Endometrial microvascular endothelial cells (primary cell): ENCODE measurements around the gene NFIC. TPM values are rescaled to one million over a fixed set of nuclear protein-coding genes. Genes with fewer than 3 reads are reported as not detected.
"Not testable (repeated sequence)": the region's sequence is repeated elsewhere in the genome, so short reads cannot be mapped to it uniquely, and the experiment has no call there.

Source experiments
- in situ Hi-C: cut with HindIII; loops from 2 replicates; pipeline ENCODE4 v1.10.0; 2017; ENCODE audit warnings: low sequenced_read_pairs, low pct_unique_long_range_greater_than_20kb; ENCODE audit errors: inconsistent ontology term
- total RNA-seq: library from RNA; depleted of rRNA; stranded (reverse); fragments of >200 nt; gene quantifications from one replicate; pipeline ENCODE4 v1.2.3, GENCODE V29; 2015; ENCODE audit errors: inconsistent ontology term

The NFIC gene
- total RNA-seq, 1 donor from 2014 or later: 47.2 TPM

DNA sequence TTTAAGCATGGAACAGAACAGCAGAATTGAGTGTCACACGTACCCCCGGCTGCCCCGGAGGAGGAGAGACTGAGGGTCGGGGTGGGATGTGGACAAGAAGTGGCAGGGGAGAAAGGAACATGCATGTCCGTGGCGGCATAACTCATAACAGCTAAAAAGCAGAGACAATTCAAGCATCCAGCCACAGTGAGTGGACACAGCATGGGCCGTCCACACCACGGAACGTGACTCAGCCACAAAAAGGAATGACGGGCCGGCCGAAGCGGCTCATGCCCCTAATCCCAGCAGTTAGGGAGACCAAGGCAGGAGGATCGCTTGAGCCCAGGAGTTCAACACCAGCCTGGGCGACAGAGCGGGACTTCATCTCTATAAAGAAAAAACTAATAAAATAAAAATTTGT, 126.5 kb downstream of the NFIC start:
- in situ Hi-C loops: no loop called here

DNA sequence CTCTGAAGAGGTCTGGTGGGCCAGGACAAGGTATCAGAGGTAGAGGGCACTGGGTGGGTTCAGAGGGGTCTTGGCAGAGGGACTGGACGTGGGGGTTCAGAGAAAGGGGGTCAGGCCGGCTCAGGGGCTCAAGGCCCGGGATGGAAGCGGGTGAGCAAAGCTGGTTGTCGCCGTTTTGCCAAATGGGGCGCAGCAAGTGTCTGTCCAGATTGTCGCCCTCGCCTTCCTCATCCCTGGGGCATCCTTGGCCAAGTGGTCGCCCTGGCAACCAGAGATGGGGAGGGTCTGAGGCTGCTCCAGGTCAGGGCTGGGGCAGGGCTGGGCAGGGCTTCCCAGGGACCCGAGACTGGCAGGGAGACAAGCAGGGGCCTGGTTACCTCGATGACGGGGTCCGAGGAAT, 127.3 kb downstream of the NFIC start:
- in situ Hi-C loops: no loop called here

DNA sequence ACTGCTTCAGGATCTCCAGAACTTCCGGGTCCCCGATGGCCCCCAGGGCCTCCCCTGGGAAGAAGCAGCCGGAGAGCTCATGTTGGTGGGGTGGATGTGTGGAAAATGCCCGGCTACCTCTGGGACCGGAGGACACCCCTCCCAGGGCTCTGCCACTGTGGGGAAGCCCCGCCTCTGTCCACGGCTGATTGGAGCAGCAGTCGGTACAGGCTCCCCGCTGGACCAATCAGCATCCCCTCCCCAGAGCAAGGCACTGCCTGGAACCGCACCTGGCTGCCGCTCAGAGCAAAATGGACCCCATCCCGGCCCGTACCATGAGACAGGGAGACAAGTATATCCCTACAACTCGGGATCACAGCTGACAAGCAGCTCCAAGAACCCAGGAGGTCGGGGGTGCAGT, 127.7 kb downstream of the NFIC start:
- in situ Hi-C loops: no loop called here

DNA sequence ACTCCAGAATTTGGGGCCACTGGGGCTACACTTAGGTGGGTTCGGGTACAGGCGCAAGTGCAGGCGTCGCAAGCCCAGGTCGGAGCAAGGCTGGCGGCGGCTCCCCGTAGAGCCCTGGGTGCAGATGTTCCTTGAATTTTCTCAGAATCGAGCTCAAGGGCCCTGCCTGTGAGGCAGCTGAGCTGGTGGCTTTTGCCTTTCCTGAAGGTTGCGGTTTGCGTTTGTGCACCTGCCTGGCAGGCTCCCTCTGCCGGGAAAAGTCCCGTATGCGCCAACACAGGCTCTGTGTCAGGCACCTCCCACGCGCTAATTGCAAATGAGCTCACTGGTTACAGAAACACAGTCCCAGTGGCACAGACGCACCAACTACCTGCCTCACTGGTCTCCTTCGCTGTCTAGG, 128.2 kb downstream of the NFIC start:
- in situ Hi-C loops: no loop called here

DNA sequence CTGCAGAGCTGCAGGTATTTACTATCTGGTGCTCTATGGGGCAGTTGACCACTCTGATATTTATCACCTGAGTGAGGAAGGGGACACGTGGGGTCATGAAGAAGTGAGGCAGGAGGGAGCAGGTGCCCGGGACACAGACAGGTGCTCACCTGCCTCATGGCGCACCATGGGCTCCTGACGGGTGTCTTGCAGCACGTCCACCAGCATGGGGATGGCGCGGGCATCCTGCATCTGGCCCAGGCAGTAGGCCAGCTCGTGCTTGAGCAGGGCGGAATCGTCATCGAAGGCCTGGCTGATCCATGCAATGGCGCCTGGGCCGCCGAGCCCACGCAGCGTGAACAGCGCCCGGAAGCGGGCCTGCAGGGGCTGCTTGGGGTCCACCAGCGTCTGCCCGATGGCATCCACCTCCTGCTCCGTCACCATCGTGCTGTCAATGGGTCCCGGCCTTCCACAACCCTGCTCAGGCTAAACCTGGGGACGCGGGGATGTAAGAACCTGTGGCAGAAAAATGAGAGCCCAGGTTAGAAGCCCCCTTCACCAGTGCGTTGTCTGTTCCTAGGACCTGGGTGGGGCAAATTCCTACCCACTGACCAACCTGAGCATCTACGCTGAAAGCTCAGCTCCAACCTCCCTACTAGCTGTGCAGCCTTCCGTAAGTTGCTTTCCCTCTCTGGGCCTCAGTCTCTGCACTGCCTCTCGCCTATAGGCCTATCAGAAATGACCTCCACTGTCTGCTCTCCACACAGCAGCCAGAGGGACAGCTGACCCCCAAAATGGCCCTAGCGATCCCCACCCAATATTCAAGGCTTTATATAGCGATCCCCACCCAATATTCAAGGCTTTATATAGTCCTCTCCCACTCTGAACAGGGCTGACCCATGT, 130.2 kb downstream of the NFIC start:
- in situ Hi-C loops: no loop called here

DNA sequence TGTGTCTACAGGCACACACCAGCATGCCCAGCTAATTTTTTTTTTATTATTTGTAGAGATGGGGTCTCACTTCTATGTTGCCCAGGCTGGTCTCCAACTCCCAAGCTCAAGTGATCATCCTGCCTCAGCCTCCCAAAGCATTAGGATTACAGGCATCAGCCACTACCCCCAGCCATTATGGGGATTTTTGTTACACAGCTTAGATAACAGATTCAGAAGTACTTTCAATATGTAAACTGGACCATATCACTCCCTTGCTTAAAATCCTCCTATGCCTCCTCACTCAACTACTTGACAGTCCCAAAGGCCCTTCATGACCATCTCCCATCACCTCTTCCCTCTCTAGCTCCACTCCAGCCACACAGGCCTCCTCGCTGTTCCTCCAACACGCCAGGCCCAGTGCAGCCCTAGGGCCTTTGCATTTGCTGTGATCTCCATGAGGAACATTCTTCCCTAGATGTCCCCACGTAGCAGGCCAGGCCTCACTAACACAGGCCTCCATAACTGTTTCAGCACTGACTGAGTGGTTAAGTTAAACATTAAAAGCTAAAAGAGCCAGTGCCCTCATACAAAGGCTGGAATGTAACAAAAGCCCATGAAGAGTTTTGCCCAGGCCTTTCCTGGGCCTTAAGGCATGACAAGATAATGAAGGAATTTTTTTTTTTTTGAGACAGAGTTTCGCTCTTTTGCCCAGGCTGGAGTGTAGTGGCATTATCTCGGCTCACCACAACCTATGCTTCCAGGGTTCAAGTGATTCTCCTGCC, 131.6 kb downstream of the NFIC start:
- in situ Hi-C loops: no loop called here

DNA sequence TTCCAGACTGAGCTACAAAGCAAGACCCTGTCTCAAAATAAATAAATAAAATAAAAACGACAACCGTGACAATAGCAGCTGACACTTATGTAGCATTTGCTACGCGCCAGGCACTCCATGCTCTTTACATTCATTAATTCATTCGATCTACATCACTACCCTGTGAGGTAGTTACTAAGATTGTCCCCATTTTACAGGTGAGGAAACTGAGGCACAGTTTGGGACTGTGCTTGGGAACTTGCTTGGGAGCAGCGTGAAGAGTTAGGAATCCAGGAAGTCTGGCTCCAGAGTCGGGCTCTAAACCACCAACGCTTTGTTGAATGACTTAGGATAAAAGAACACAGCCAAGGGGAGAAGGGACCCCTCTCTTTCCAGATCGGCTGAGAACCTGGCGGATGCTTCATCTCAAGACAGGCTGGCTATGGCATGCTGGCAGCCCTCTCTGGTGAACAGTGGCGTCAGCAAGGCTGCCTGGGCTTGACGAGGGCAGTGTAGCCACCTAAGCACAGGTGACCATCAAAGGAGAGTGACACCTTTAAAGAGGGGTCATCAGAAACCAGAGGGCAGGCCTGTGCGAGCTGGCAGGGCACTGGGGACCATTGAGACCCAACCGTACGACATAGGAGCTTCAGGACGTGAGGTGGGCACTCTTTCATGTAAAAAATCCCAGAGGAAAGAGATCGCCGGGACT, 133.5 kb downstream of the NFIC start:
- in situ Hi-C loops: no loop called here

DNA sequence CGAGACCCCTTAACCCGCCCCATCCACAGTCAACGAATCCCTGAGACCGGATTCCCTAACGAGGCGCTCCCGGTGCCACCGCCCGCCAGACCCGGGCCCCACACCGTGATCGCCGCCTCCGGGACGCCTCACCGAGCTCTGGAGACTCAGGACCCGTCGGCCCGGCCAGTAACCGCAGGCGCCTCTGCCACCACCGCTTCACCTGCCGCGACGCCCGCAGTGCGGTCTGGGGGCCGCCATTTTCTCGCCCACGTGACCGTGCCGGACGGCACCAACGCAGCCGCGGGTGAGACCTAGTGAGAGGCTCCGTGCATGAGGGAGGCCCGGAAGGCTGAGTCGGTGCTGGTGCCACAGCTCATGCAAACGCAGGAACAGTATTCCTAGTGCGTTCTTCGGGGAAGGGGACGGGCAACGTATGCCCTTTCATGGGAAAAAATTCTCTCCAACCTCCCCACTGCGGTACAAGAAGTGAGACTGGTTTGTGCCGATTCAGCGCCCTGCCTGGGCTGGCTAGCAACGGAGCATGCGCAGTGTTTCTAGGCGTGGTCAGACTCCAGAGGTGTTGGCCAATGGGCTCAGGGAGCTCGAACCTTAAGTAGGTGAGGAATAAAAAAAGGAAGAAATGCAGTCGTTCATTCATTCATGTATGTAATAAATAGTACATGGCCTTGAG, 134.2 kb downstream of the NFIC start, which contains the start of gene DOHH:
Gene DOHH, minus strand, starts transcription at position 246 of the 673 bp plus-strand sequence. CDS start 3,860 bp downstream, outside the sequence.
- in situ Hi-C loops: no loop called here

DNA sequence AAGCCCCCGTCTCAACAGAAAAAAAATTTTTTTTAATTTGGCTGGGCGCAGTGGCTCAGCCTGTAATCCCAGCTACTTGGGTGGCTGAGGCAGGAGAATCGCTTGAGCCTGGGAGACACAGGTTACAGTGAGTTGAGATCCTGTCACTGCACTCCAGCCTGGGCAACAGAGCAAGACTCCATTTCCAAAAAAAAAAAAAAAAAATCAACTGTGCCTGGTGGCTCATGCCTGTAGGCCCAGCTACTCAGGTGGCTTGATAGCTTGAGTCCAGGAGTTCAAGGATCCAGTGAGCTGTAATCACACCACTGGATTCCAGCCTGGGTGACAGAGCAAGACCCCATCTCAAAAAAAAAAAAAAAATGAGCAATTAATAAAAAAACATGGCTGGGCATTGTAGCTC, 135.4 kb downstream of the NFIC start:
- in situ Hi-C loops: no loop called here

DNA sequence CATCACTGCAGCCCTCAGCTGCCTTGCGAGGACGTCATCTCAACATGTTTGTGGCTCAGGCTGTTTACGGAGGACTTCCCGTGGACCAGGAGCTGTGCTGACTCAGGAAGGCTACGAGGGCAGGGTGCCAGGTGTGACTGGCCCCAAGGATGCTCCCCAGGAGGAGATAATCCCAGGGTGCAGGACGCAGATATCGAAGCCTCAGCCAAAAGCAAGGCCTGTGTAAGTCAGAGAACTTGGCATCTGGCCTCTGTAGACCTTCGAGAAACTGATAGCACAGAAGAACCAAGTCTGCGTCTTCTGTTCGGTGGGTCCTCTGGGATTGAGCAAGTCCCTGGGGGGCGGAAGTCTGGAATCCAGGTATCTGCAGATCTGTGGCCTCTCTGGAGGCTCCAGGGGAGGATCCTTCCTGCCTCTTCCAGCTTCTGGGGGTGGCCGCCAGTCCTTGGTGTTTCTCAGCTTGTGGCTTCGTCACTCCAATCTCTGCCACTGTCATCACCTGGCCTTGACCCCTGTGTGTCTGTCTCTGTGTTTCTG, 136.7 kb downstream of the NFIC start:
- in situ Hi-C loops: no loop called here

DNA sequence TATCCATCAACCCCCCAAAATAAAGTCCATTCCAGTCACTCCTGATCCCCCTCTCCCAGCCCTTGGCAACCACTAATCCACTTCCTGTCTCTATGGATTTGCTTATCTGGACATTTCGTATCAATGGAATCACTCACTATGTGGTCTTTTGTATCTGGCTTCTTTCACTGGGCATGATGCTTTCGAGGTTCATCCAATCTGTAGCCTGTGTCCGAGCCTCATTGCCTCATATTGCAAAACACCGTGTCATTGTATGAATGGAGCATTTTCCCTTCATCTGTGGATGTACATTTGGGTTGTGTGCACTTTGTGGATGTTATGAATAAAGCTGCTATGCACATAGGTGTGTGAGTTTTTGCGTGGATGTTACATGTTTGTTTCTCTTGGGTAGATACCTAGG, 138.4 kb downstream of the NFIC start:
- in situ Hi-C loops: no loop called here

DNA sequence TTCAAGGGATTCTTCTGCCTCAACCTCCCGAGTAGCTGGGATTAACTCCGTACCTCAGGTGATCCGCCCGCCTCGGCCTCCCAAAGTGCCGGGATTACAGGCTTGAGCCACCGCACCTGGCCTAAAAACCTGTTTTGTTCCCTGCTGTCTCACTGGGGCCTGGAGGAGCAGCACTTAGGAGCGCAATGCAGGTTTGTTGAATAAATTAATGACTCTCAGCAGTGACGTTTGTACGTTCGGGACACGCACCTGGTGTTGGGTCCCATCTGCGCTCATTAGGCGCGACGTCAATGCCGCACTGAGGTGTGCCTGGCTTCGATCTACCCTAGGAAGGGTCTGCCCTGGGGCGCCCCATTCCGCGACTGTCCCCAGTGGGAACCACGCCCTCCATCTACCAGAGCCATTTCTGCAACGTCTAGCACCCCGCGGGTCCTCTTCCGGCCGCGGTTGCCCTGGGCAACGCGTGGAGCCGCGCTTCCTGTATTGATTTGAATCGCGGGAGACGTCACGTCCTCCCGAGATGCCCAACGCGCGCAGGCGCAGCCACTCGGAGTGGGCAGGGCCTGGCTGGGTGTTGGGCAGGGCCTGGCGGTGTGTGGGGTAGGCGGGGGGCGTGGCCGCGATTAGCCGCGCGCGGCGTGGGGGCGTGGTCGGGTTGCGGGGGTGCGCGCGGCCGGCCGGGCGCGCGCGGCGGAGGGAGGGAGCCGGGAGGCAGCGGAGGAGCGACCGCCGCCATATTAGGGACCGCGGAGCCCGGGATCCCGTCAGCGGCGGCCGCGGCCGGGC, 139.4 kb downstream of the NFIC start, which contains the start of gene FZR1:
Gene FZR1, plus strand, starts transcription at position 714 of the 786 bp plus-strand sequence. CDS start 16,679 bp downstream, outside the sequence.
- in situ Hi-C loops: no loop called here

DNA sequence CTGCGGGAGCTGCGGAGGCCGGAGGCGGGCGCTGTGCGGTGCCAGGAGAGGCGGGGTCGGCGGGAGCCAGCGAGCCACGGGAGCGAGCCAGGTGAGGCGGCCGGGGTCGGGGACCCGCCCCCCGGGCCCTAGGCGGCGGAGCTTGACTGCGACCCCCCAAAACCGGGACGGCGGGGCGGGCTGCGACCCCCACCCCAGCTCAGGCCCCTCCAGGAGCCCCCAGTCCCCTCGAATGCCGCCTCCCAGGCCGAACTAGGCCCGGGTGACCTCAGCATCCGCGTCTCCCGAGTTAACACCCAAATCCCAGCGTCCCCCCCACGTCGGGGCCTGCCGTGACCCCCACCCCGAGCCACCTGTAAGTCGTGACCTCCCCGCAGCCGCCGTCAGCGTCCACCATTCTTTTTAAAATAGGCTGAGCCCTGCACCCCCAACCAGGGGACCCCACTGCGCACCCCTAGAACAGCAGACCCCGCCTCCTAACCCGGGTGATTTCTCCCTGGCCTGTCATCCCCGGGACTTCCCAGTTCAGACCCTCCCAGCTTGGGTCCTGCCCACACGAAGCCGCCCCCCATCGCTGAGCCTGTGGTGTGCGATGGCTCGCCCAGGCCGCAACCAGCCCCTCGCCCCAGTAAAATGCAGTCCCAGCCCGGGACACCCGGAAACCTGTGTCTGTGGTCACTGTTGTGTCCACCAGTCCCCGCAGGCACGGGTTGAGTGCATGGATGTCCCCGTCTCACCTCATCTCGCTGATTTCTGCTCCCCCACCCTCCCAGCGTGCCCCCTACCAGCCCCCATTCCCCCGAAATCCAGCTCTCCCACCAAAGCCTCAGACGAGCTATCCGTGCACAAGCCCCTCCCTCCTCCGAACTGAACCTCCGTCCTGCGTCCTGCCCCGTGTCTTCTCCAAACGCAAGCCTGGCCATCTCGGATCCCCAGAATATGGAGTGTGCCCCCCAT, 140.3 kb downstream of the NFIC start:
- in situ Hi-C loops: no loop called here

DNA sequence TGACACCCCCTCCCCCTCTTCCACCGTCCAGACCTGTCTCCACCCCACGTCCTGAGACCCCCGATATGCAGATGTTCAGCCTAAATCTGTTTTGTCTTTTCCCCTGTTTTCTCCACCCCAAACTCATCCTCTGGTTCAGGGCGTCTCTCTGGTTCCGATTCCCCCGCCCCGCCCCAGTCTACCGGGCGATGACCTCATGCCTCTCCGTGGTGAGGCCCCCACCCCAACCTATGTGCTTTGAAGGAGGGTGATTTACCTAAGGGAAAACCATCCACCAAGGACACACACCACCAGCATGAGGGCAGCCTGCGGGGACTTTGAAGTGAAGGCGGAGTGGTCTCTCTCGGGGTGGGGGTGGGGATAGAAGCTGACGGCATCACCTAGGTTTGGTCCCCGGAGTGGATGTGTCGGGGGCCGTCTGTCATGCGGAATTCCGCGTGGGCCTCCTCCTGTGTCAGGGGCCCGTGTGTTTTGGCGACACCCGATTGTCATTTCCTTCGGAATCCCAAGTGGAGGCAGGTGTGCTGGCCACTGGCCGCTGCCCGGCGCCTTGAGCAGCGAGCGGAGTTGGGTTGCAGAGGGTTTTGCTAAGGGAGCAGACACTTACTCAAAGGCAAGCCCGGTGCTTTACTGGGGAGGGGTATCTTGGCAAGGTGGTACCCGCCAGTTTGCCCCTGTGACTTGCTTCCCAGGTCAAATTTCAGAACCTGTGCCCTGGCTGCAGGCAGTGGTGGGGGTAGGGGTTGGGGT, 141.2 kb downstream of the NFIC start:
- in situ Hi-C loops: no loop called here

DNA sequence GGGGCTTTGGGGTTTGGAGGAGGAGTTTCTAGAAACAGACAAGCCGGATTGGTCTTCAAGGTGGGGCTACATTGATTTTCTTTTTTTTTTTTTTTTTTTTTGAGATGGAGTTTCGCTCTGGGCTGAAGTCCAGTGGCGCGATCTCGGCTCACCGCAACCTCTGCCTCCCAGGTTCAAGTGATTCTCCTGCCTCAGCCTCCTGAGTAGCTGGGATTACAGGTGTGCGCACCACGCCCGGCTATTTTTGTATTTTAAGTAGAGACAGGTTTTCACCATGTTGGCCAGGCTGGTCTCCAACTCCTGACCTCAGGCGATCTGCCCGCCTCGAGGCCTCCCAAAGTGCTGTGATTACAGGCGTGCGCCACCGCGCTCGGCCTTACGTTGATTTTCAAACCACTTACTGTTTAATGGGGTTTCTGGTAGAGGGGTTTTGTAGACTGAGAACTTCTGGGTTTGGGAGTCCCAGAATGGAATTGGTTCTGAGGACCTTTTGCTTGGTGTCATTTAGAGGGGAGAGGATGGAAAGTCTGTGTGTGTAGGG, 141.8 kb downstream of the NFIC start:
- in situ Hi-C loops: not testable (repeated sequence)
